A549 (cell line): ENCODE results near the gene RASSF3. TPM values are rescaled to one million over a fixed set of nuclear protein-coding genes. Genes with fewer than 3 reads are reported as not detected.
A peak's percentile ranks its signal among the peaks of the same experiment; 100 is the strongest.
"Not testable (repeated sequence)": the region's sequence is repeated elsewhere in the genome, so short reads cannot be mapped to it uniquely, and the experiment has no call there.

Source experiments
- ATAC-seq, 2 experiments: fragments of 200-7000 bp in 1 of 2; fragments of >200 bp in 1 of 2; cut with Nextera tagmentation in 1 of 2; cut with Tn5 transposase in 1 of 2; 3 replicates each; pipeline versions ENCODE4 v1.8.0 to v1.9.1; 2018 to 2020; ENCODE audit warnings: mild to moderate bottlenecking in 1 of 2, moderate library complexity in 1 of 2
- CTCF ChIA-PET: fragments of 300-600 bp; sonication (Branson Sonifier 250); formaldehyde crosslinking; extraction: SDS; loops from one replicate; lab custom pipeline; 2021; ENCODE audit warnings: antibody characterized with exemption, inconsistent platforms; lab: Yijun Ruan, JAX
- POLR2A ChIA-PET: fragments of 350-600 bp; formaldehyde crosslinking; extraction: SDS; loops from one replicate; lab custom pipeline; 2021; ENCODE audit warnings: antibody characterized with exemption, inconsistent platforms; lab: Yijun Ruan, JAX
- DNase-seq, 2 experiments: peaks; one replicate each; pipeline versions ENCODE4 v3.0.0 to v3.0.0-alpha.2; 2011 to 2016; ENCODE audit warnings: low read depth in 1 of 2, low spot score in 1 of 2
- FAIRE-seq: peaks from 2 replicates; lab custom pipeline; 2011; peaks lifted over from hg19 to GRCh38; lab: Jason Lieb, UNC
- H3K27ac ChIP-seq, 2 experiments: fragments of >200 bp; sonication (Bioruptor Twin); formaldehyde crosslinking; 3 replicates each; pipeline ENCODE4 v1.5.1; 2016 to 2017
- H3K4me1 ChIP-seq: fragments of >200 bp; sonication (Bioruptor Twin); formaldehyde crosslinking; 3 replicates; pipeline ENCODE4 v1.6.1; 2016
- H3K4me2 ChIP-seq: fragments of >200 bp; sonication (Bioruptor Twin); formaldehyde crosslinking; 3 replicates; pipeline ENCODE4 v1.6.1; 2016
- H3K4me3 ChIP-seq: fragments of >200 bp; sonication (Bioruptor Twin); formaldehyde crosslinking; 3 replicates; pipeline ENCODE4 v1.5.1; 2016
- H3K9me3 ChIP-seq: fragments of >200 bp; sonication (Bioruptor Twin); formaldehyde crosslinking; 3 replicates; pipeline ENCODE4 v1.6.1; 2016
- ATOH8 ChIP-seq: fragments of 250-450 bp; sonication (Bioruptor Pico); IDR thresholded peaks from 2 replicates; pipeline ENCODE4 v1.5.0; 2020; ENCODE audit warnings: low read depth, mild to moderate bottlenecking, moderate library complexity
- E2F6 ChIP-seq: IDR thresholded peaks from 2 replicates; pipeline ENCODE4 v1.6.1; 2012; ENCODE audit warnings: low read depth, borderline replicate concordance
- ELK1 ChIP-seq: fragments of 150-350 bp; IDR thresholded peaks from 2 replicates; pipeline ENCODE4 v1.6.1; 2014; ENCODE audit warnings: low read depth, mild to moderate bottlenecking, low read length
- FOSB ChIP-seq: fragments of 250-450 bp; sonication (Bioruptor Pico); IDR thresholded peaks from 2 replicates; pipeline ENCODE4 v1.5.0; 2020; ENCODE audit warnings: mild to moderate bottlenecking, moderate library complexity
- FOXS1 ChIP-seq: fragments of 250-450 bp; sonication (Bioruptor Pico); IDR thresholded peaks from 2 replicates; pipeline ENCODE4 v1.5.0; 2020; ENCODE audit warnings: mild to moderate bottlenecking, moderate library complexity
- HES2 ChIP-seq: fragments of >200 bp; sonication (Bioruptor Twin); formaldehyde crosslinking; IDR thresholded peaks from 2 replicates; pipeline ENCODE4 v1.6.1; 2016
- HEYL ChIP-seq: fragments of 250-450 bp; sonication (Bioruptor Pico); IDR thresholded peaks from 2 replicates; pipeline ENCODE4 v1.8.0; 2021; ENCODE audit warnings: mild to moderate bottlenecking, moderate library complexity
- MAFK ChIP-seq: fragments of 450-650 bp; IDR thresholded peaks from 2 replicates; pipeline ENCODE4 v1.6.1; 2014; ENCODE audit not compliant: partially characterized antibody
- MAX ChIP-seq: IDR thresholded peaks from 2 replicates; pipeline ENCODE4 v1.6.1; 2012
- POLR2AphosphoS2 ChIP-seq: conservative IDR thresholded peaks from 2 replicates; pipeline ENCODE4 v1.6.1; 2012; ENCODE audit warnings: low read length, improper control_type of control experiment, inconsistent platforms
- RAD21 ChIP-seq, 2 experiments: fragments of >200 bp in 1 of 2; sonication (Bioruptor Twin) in 1 of 2; formaldehyde crosslinking in 1 of 2; IDR thresholded peaks in 1 of 2; conservative IDR thresholded peaks in 1 of 2; 2 replicates in 1 of 2; 3 replicates in 1 of 2; pipeline ENCODE4 v1.6.1; 2012 to 2018; ENCODE audit warnings: inconsistent platforms in 1 of 2
- REST ChIP-seq: fragments of 200-600 bp; sonication (generic); IDR thresholded peaks from 2 replicates; pipeline ENCODE4 v1.6.1; 2016; ENCODE audit warnings: antibody characterized with exemption, mild to moderate bottlenecking, moderate library complexity
- RNF2 ChIP-seq: fragments of 200-600 bp; sonication (generic); IDR thresholded peaks from 2 replicates; pipeline ENCODE4 v1.6.1; 2016; ENCODE audit warnings: low read depth, mild to moderate bottlenecking, antibody characterized with exemption, moderate library complexity, borderline replicate concordance
- SMC3 ChIP-seq: fragments of >200 bp; sonication (Bioruptor Twin); formaldehyde crosslinking; IDR thresholded peaks from 3 replicates; pipeline ENCODE4 v1.6.1; 2018; ENCODE audit warnings: inconsistent platforms
- ZFP36 ChIP-seq: fragments of 450-650 bp; IDR thresholded peaks from 2 replicates; pipeline ENCODE4 v1.6.1; 2014; ENCODE audit warnings: borderline replicate concordance; ENCODE audit not compliant: partially characterized antibody
- ZSCAN20 ChIP-seq: fragments of 250-450 bp; sonication (Bioruptor Pico); IDR thresholded peaks from 2 replicates; pipeline ENCODE4 v1.8.0; 2022; ENCODE audit warnings: mild to moderate bottlenecking, moderate library complexity
- WGBS: methylation state at CpG from one replicate; pipeline ENCODE4 v1.1.6; 2017; ENCODE audit errors: missing lambda C conversion rate; 5-methylcytosine and 5-hydroxymethylcytosine counted together
- polyA plus RNA-seq, 4 experiments: library from polyadenylated mRNA; depleted of rRNA in 3 of 4; stranded (reverse); fragments of >200 nt; fragmentation: RNase III in 1 of 4; extraction: RNeasy Plus Mini Kit Qiagen cat#74134 plus additional on column Dnase treatment in 1 of 4; gene quantifications; 2 replicates in 3 of 4; 3 replicates in 1 of 4; pipeline ENCODE4 v1.2.3, GENCODE V29; 2011 to 2017

Gene RASSF3
- polyA plus RNA-seq, 2 of the 4 experiments (the other 2 are of a cell fraction) = 19.7 to 35.4 TPM

- peak in 1 of 2 experiments; percentile 27; a peak in 3 of 6 replicates for ATAC-seq
- H3K9me3 ChIP-seq = no peaks in the 10 kb centered on the region
- 3% methylated on average over 26 of the region's 31 CpGs for WGBS
- H3K4me3 ChIP-seq = peak overlapping the region; percentile 73
- H3K27ac ChIP-seq = peak overlapping the region; percentile 83 to 96
- ChIA-PET CTCF (interaction anchor here (0.6 to 10.3 kb wide), 14 partner anchors 8 to 83 kb away, joined by 3 to 123 read pairs (median 4); no protein-coding TSS in a partner anchor), POLR2A (interaction anchor here (0.6 to 2.1 kb wide), 4 partner anchors 8 to 58 kb away, joined by 3 to 11 read pairs (median 6); no protein-coding TSS in a partner anchor)
- FAIRE-seq = no peak
- H3K4me1 ChIP-seq = peaks cover 25% of the 10 kb centered on the region
- TF ChIP-seq HES2 = no peak
- 0 out of 5 replicates have a peak, but pooled peaks of 1 of the 2 experiments have one; percentile 1 for TF ChIP-seq RAD21 (conservative IDR thresholded peaks at IDR 0.05 in 1 of 2, IDR thresholded peaks at IDR 0.05 in 1 of 2)
- H3K4me2 ChIP-seq = peak overlapping the region; percentile 76
- no peak for DNase-seq
Observed at GRCh38 chr12:64611341-64612284, 1.3 kb downstream of the RASSF3 start.

- CTCF ChIA-PET = interaction anchor here (0.5 to 10.3 kb wide), 3 partner anchors 31 to 706 kb away, joined by 3 to 123 read pairs (median 4); no protein-coding TSS in a partner anchor
- 47% methylated on average over 4 of the region's 4 CpGs for WGBS
Observed at GRCh38 chr12:64612843-64613242, 2.5 kb downstream of the RASSF3 start.

GRCh38 chr12:64613775-64614398 lies 3.6 kb downstream of the RASSF3 start:
- H3K9me3 ChIP-seq, H3K27ac ChIP-seq, ATAC-seq, H3K4me2 ChIP-seq, FAIRE-seq, H3K4me3 ChIP-seq, DNase-seq: not testable (repeated sequence)
- ChIA-PET CTCF (interaction anchor here (0.6 to 1.0 kb wide), 5 partner anchors 22 to 182 kb away, joined by 3 to 4 read pairs (median 3); no protein-coding TSS in a partner anchor), POLR2A (interaction anchor here (0.7 kb wide), 1 partner anchor 66 kb away, joined by 3 read pairs; no protein-coding TSS in a partner anchor)
- WGBS = 91% methylated on average over 19 of the region's 19 CpGs
- peaks cover 22% of the 10 kb centered on the region for H3K4me1 ChIP-seq

More at GRCh38 chr12:64612843-64613242, 2.5 kb downstream of the RASSF3 start:
- Histone ChIP-seq H3K4me1 (peaks cover 23% of the 10 kb centered on the region), H3K27ac (no peak overlapping the region), H3K4me2 (peak overlapping the region; percentile 76), H3K9me3 (no peaks in the 10 kb centered on the region), H3K4me3 (no peak overlapping the region)
- FAIRE-seq (no peak), ATAC-seq (no peak), DNase-seq (no peak)
- POLR2A ChIA-PET = no interaction called here
- no peak for TF ChIP-seq RAD21 (conservative IDR thresholded peaks at IDR 0.05 in 1 of 2, IDR thresholded peaks at IDR 0.05 in 1 of 2)
- TF ChIP-seq REST = no peak
- TF ChIP-seq RNF2 = no peak
- no peak for TF ChIP-seq ZFP36
- TF ChIP-seq MAX = no peak
- TF ChIP-seq HES2 = no peak
- TF ChIP-seq MAFK = no peak
- TF ChIP-seq POLR2AphosphoS2 = no peak
- no peak for TF ChIP-seq FOXS1 (CRISPR knock-in tag)
- TF ChIP-seq ATOH8 (CRISPR knock-in tag) = no peak
- no peak for TF ChIP-seq ELK1
- no peak for TF ChIP-seq E2F6
- no peak for TF ChIP-seq ZSCAN20 (CRISPR knock-in tag)
- TF ChIP-seq FOSB (CRISPR knock-in tag) = no peak
- no peak for TF ChIP-seq HEYL (CRISPR knock-in tag)
- TF ChIP-seq SMC3 = no peak
- TF ChIP-seq, all 56 proteins: peak for 0
